GM23338 (cell line): Measurements from ENCODE around the gene CSH2. TPM values are rescaled to one million over a fixed set of nuclear protein-coding genes. Genes with fewer than 3 reads are reported as not detected.

Experiments used
- ATAC-seq: fragments of 200-7000 bp; cut with Tn5 transposase; 3 replicates; pipeline ENCODE4 v1.9.1; 2020
- DNase-seq: peaks from one replicate; pipeline ENCODE4 v3.0.0-alpha.2; 2015; ENCODE audit warnings: low spot score
- H2AFZ ChIP-seq: fragments of 200-600 bp; sonication (generic); 2 replicates; pipeline ENCODE4 v1.8.0; 2016; ENCODE audit warnings: antibody characterized with exemption, mild to moderate bottlenecking, moderate library complexity
- H3F3A ChIP-seq: fragments of 200-600 bp; sonication (generic); replicated peaks from 2 replicates; pipeline ENCODE4 v1.8.0; 2017; ENCODE audit warnings: antibody characterized with exemption, mixed run types, low read depth
- H3K27ac ChIP-seq: fragments of 200-600 bp; sonication (generic); 2 replicates; pipeline ENCODE4 v1.6.1; 2016; ENCODE audit warnings: low read depth
- H3K27me3 ChIP-seq: fragments of 200-600 bp; sonication (generic); 2 replicates; pipeline ENCODE4 v1.8.0; 2016; ENCODE audit warnings: mild to moderate bottlenecking, mixed run types, moderate library complexity; ENCODE audit not compliant: insufficient read depth
- H3K36me3 ChIP-seq: fragments of 200-600 bp; sonication (generic); 2 replicates; pipeline ENCODE4 v1.8.0; 2016; ENCODE audit warnings: mild to moderate bottlenecking; ENCODE audit not compliant: insufficient read depth
- H3K4me1 ChIP-seq: fragments of 200-600 bp; sonication (generic); 2 replicates; pipeline ENCODE4 v1.8.0; 2016; ENCODE audit warnings: mild to moderate bottlenecking, moderate library complexity; ENCODE audit not compliant: insufficient read depth
- H3K4me2 ChIP-seq: fragments of 200-600 bp; sonication (generic); 2 replicates; pipeline ENCODE4 v1.7.1; 2017; ENCODE audit warnings: mixed run types
- H3K4me3 ChIP-seq: fragments of 200-600 bp; sonication (generic); 2 replicates; pipeline ENCODE4 v1.6.1; 2016; ENCODE audit warnings: mixed run types
- H3K79me2 ChIP-seq: fragments of 200-600 bp; sonication (generic); replicated peaks from 2 replicates; pipeline ENCODE4 v1.8.0; 2017; ENCODE audit warnings: mild to moderate bottlenecking; ENCODE audit not compliant: insufficient read depth
- H3K9me2 ChIP-seq: fragments of 200-600 bp; sonication (generic); 2 replicates; pipeline ENCODE4 v1.8.0; 2017; ENCODE audit not compliant: insufficient read depth
- H4K20me1 ChIP-seq: fragments of 200-600 bp; sonication (generic); replicated peaks from 2 replicates; pipeline ENCODE4 v1.8.0; 2017; ENCODE audit warnings: mild to moderate bottlenecking; ENCODE audit not compliant: insufficient read depth
- H3K27ac Mint-ChIP-seq: 2 replicates; pipeline ENCODE4 v1.8.0; 2020; ENCODE audit warnings: inconsistent platforms, mild to moderate bottlenecking, moderate library complexity, mixed read lengths
- H3K27me3 Mint-ChIP-seq: 3 replicates; pipeline ENCODE4 v1.8.0; 2022; ENCODE audit warnings: low read depth, mild to moderate bottlenecking, moderate library complexity, mixed read lengths, inconsistent platforms; ENCODE audit not compliant: insufficient read depth, poor library complexity
- H3K36me3 Mint-ChIP-seq: 3 replicates; pipeline ENCODE4 v1.8.0; 2021; ENCODE audit warnings: low read depth, mild to moderate bottlenecking, inconsistent platforms, moderate library complexity, mixed read lengths
- H3K4me1 Mint-ChIP-seq: 3 replicates; pipeline ENCODE4 v1.8.0; 2020; ENCODE audit warnings: mild to moderate bottlenecking, inconsistent platforms, mixed read lengths
- H3K4me3 Mint-ChIP-seq: 3 replicates; pipeline ENCODE4 v1.8.0; 2021; ENCODE audit warnings: moderate library complexity, mild to moderate bottlenecking, inconsistent platforms, mixed read lengths
- H3K9me3 Mint-ChIP-seq: 3 replicates; pipeline ENCODE4 v1.8.0; 2020; ENCODE audit warnings: moderate library complexity, mild to moderate bottlenecking, inconsistent platforms, mixed read lengths
- CREB1 ChIP-seq: fragments of 250-450 bp; sonication (Bioruptor Pico); IDR thresholded peaks from 2 replicates; pipeline ENCODE4 v1.5.0; 2020; ENCODE audit warnings: low read depth, mild to moderate bottlenecking, moderate library complexity
- CTCF ChIP-seq, 2 experiments: fragments of 200-600 bp in 1 of 2; sonication (generic) in 1 of 2; conservative IDR thresholded peaks; 2 replicates each; pipeline versions ENCODE4 v1.5.1 to v1.6.1; 2016 to 2017; ENCODE audit warnings: antibody characterized with exemption in 2 of 2, low read depth in 2 of 2, mild to moderate bottlenecking in 2 of 2, moderate library complexity in 1 of 2
- ETS1 ChIP-seq: IDR thresholded peaks from 2 replicates; pipeline ENCODE4 v1.6.1; 2016; ENCODE audit warnings: antibody characterized with exemption
- EZH2 ChIP-seq: fragments of 200-600 bp; sonication (generic); IDR thresholded peaks from one replicate; pipeline ENCODE4 v1.8.0; 2017; ENCODE audit warnings: antibody characterized with exemption, mild to moderate bottlenecking, low read depth; ENCODE audit not compliant: unreplicated experiment
- EZH2phosphoT487 ChIP-seq: fragments of 200-600 bp; sonication (generic); IDR thresholded peaks from one replicate; pipeline ENCODE4 v1.8.1; 2018; ENCODE audit warnings: antibody characterized with exemption; ENCODE audit not compliant: unreplicated experiment
- JUNB ChIP-seq: IDR thresholded peaks from one replicate; pipeline ENCODE4 v1.6.1; 2016; ENCODE audit warnings: antibody characterized with exemption; ENCODE audit not compliant: unreplicated experiment
- NANOG ChIP-seq: IDR thresholded peaks from 2 replicates; pipeline ENCODE4 v1.6.1; 2016; ENCODE audit warnings: antibody characterized with exemption, borderline replicate concordance
- POLR2AphosphoS5 ChIP-seq: IDR thresholded peaks from 2 replicates; pipeline ENCODE4 v1.6.1; 2016; ENCODE audit warnings: antibody characterized with exemption, low read depth
- REST ChIP-seq: IDR thresholded peaks from one replicate; pipeline ENCODE4 v1.6.1; 2018; ENCODE audit warnings: antibody characterized with exemption; ENCODE audit not compliant: unreplicated experiment
- STAT1 ChIP-seq: IDR thresholded peaks from one replicate; pipeline ENCODE4 v1.6.1; 2016; ENCODE audit warnings: antibody characterized with exemption; ENCODE audit not compliant: unreplicated experiment
- ZNF114 ChIP-seq: fragments of 250-450 bp; sonication (Bioruptor Pico); IDR thresholded peaks from 2 replicates; pipeline ENCODE4 v1.5.0; 2020; ENCODE audit warnings: mild to moderate bottlenecking, moderate library complexity
- ZNF331 ChIP-seq: fragments of 250-450 bp; sonication (Bioruptor Pico); IDR thresholded peaks from 2 replicates; pipeline ENCODE4 v1.5.0; 2020; ENCODE audit warnings: low read depth, mild to moderate bottlenecking, moderate library complexity
- ZNF462 ChIP-seq: fragments of 250-450 bp; sonication (Bioruptor Pico); IDR thresholded peaks from 2 replicates; pipeline ENCODE4 v1.5.0; 2020; ENCODE audit warnings: mild to moderate bottlenecking, moderate library complexity
- polyA plus RNA-seq: library from polyadenylated mRNA; unstranded; fragments of >200 nt; fragmentation: Nextera tagmentation; extraction: Ambion mirVana; gene quantifications from 2 replicates; pipeline ENCODE4 v1.2.1, GENCODE V29; 2016
- total RNA-seq: library from RNA; depleted of rRNA; stranded (reverse); fragments of >200 nt; shearing (Covaris generic); gene quantifications from 2 replicates; pipeline ENCODE4 v1.2.3, GENCODE V29; 2014

The CSH2 gene
- total and polyA plus RNA-seq, 2 experiments from 2014 or later, result 0.37 TPM; not detected in 1

- Mint-ChIP-seq H3K4me3 (no peak overlapping the region), H3K27me3 (peaks cover 30% of the 10 kb centered on the region), H3K4me1 (peaks cover 13% of the 10 kb centered on the region), H3K9me3 (no peaks in the 10 kb centered on the region), H3K27ac (no peak overlapping the region), H3K36me3 (peaks cover 95% of the 10 kb centered on the region)
- Histone ChIP-seq H3K4me2 (no peak overlapping the region), H4K20me1 (peaks cover 20% of the 10 kb centered on the region), H3K4me3 (no peak overlapping the region), H3K27ac (no peak overlapping the region), H3F3A (peaks cover 13% of the 10 kb centered on the region; the same call in 1 of the 2 replicates), H3K36me3 (peaks cover 41% of the 10 kb centered on the region), H3K4me1 (no peaks in the 10 kb centered on the region; the same call in 1 of the 2 replicates), H3K27me3 (no peaks in the 10 kb centered on the region), H3K79me2 (peaks cover 24% of the 10 kb centered on the region), H3K9me2 (no peaks in the 10 kb centered on the region), H2AFZ (no peak overlapping the region)
- TF ChIP-seq CREB1 (CRISPR knock-in tag) (no peak), POLR2AphosphoS5 (no peak), EZH2phosphoT487 (no peak), EZH2 (no peak), NANOG (no peak), CTCF (conservative IDR thresholded peaks at IDR 0.05; ENCODE audit: low read depth in 2 of 2) (no peak), ZNF114 (CRISPR knock-in tag) (no peak), ZNF462 (no peak), JUNB (no peak), STAT1 (no peak), REST (no peak), ZNF331 (CRISPR knock-in tag) (no peak), ETS1 (no peak)
- no peak for ATAC-seq
- DNase-seq, result no peak
Measured at GRCh38 chr17:63831505-63831904, 42.0 kb downstream of the CSH2 start.
